Psoas muscle (tissue), 8 donors: Measurements from ENCODE around the gene CACYBP. TPM values are rescaled to one million over a fixed set of nuclear protein-coding genes. Genes with fewer than 3 reads are reported as not detected.
A peak's percentile ranks its signal among the peaks of the same experiment; 100 is the strongest.

Experiments used
- ATAC-seq, 4 donors: fragments of 200-7000 bp; cut with Tn5 transposase; one replicate each; pipeline ENCODE4 v1.9.1; 2020; ENCODE audit warnings: moderate library complexity in 3 of 4, mild to moderate bottlenecking in 2 of 4
- DNase-seq, 2 donors: peaks; one replicate each; pipeline ENCODE4 v3.0.0-alpha.2; 2020
- H3K27ac ChIP-seq: fragments of 200-600 bp; one replicate; pipeline ENCODE4 v1.8.0; 2022
- H3K27me3 ChIP-seq, 3 donors: fragments of 200-600 bp in 1 of 3; one replicate each; pipeline versions ENCODE4 v1.6.1 to v1.8.0; 2013 to 2022; ENCODE audit warnings: low read length in 2 of 3, mild to moderate bottlenecking in 2 of 3, moderate library complexity in 1 of 3; ENCODE audit not compliant: insufficient read depth in 3 of 3
- H3K36me3 ChIP-seq, 2 donors: fragments of 200-600 bp in 1 of 2; one replicate each; pipeline versions ENCODE4 v1.6.1 to v1.8.0; 2013 to 2022; ENCODE audit warnings: low read depth in 1 of 2, mild to moderate bottlenecking in 1 of 2, moderate library complexity in 1 of 2; ENCODE audit not compliant: insufficient read depth in 1 of 2
- H3K4me1 ChIP-seq: fragments of 200-600 bp; one replicate; pipeline ENCODE4 v1.8.0; 2022
- H3K4me3 ChIP-seq: fragments of 200-600 bp; one replicate; pipeline ENCODE4 v1.8.0; 2022; ENCODE audit warnings: mild to moderate bottlenecking
- H3K9me3 ChIP-seq: fragments of 200-600 bp; one replicate; pipeline ENCODE4 v1.8.0; 2022
- WGBS, 3 donors: extraction: QIAGEN DNeasy Blood & Tissue Kit; methylation state at CpG; one replicate each; pipeline versions ENCODE4 v1.1.6 to v1.1.7; 2013; 5-methylcytosine and 5-hydroxymethylcytosine counted together
- intact Hi-C, 2 donors: fragments of 100-400 bp; cut with DNase I; formaldehyde crosslinking; loops; one replicate each; pipeline versions ENCODE4 v1.11.0 to v1.14.2; 2022
- polyA plus RNA-seq, 3 donors: library from polyadenylated mRNA; stranded (reverse); fragments of 200-250 nt; gene quantifications; one replicate each; pipeline ENCODE4 v1.2.3, GENCODE V29; 2013
- total RNA-seq, 4 donors: library from RNA; stranded (reverse); fragmentation: NEBNext Ultra II Directional in 2 of 4; extraction: Animal tissue kit (Norgen Biotek cat#: 25700) in 2 of 4; gene quantifications; one replicate each; pipeline versions ENCODE4 v1.2.1 to v1.2.4, GENCODE V29; 2021 to 2023
- TF ChIP-seq, protein P1 (sequence below): fragments of 200-600 bp; IDR thresholded peaks from one replicate; pipeline ENCODE4 v1.8.0; 2022; ENCODE audit warnings: antibody characterized with exemption
- donor health status: healthy with polysubstance abuse.
- donor health status: DM: no; HTN: no; CAD: no; lungs with moderate emphysema.
- donor health status: Bipolar disorder and iron deficiency.
- donor health status: healthy.
- donor health status: DM: yes; HTN: yes; CAD: no.
- donor health status: DM: no; HTN: no; CAD: no.
- donor health status: DM: no; HTN: no; CAD: no.
- donor health status: DM: yes; HTN: yes; CAD: no.

The CACYBP gene
- total and polyA plus RNA-seq, 7 donors: 69.4 to 260 (median 94.3) TPM

DNA sequence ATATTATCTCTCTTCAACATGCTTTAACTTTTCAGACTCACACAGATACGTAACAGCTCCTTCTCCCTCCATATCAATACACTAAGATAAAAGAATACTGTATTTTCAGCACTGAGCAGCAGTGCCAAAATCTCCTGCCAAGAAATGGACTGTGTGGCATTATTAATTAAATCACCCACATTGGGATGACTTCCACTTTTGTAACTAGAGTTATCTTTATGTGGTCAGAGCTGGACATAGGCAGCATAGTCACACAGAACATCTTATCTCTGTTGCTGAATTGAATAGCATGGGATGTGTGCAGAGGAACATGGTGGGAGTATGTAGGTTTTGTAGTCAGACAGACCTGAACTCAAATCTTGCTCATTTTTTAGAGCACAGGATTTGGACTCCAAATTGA lies 41.4 kb upstream of the CACYBP start:
- Histone ChIP-seq H3K4me3 (no peak overlapping the region), H3K27me3 (no peaks in the 10 kb centered on the region), H3K9me3 (no peaks in the 10 kb centered on the region), H3K27ac (no peak overlapping the region), H3K36me3 (no peaks in the 10 kb centered on the region), H3K4me1 (peaks cover 1% of the 10 kb centered on the region)
- ATAC-seq (no peak), DNase-seq (no peak)
- TF ChIP-seq, protein P1, sequence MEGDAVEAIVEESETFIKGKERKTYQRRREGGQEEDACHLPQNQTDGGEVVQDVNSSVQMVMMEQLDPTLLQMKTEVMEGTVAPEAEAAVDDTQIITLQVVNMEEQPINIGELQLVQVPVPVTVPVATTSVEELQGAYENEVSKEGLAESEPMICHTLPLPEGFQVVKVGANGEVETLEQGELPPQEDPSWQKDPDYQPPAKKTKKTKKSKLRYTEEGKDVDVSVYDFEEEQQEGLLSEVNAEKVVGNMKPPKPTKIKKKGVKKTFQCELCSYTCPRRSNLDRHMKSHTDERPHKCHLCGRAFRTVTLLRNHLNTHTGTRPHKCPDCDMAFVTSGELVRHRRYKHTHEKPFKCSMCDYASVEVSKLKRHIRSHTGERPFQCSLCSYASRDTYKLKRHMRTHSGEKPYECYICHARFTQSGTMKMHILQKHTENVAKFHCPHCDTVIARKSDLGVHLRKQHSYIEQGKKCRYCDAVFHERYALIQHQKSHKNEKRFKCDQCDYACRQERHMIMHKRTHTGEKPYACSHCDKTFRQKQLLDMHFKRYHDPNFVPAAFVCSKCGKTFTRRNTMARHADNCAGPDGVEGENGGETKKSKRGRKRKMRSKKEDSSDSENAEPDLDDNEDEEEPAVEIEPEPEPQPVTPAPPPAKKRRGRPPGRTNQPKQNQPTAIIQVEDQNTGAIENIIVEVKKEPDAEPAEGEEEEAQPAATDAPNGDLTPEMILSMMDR: no peak
- intact Hi-C loops: no loop called here
- 83 to 87% (median 86%) methylated on average over 1 of the region's 1 CpG for WGBS, 3 donors

DNA sequence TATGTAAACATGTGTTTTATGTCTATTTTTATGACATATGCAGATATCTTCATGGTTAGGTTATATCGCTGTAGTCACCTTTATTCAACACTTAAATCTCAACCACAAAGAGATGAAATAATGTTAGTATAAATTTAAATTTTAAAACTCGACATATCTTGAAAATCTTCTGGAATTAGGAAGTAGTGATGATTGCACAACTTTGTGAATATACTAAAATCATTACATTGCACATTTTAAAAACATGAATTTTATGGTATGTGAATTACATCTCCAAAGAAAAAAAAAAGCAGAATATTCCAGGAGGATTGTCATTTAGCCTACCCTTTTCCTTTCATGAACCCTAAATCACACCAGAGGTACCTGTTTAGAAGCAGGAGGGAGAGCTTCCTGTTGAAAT lies 39.4 kb upstream of the CACYBP start:
- H3K4me1 ChIP-seq: peaks cover 18% of the 10 kb centered on the region
- 94 to 98% (median 98%) methylated on average over 2 of the region's 2 CpGs for WGBS, 3 donors
- H3K9me3 ChIP-seq: no peaks in the 10 kb centered on the region
- intact Hi-C loops: no loop called here
- H3K27ac ChIP-seq: no peak overlapping the region
- H3K4me3 ChIP-seq: no peak overlapping the region
- TF ChIP-seq, protein P1: no peak
- ATAC-seq (no peak), DNase-seq (no peak)
- H3K27me3 ChIP-seq: no peaks in the 10 kb centered on the region
- no peaks in the 10 kb centered on the region for H3K36me3 ChIP-seq

DNA sequence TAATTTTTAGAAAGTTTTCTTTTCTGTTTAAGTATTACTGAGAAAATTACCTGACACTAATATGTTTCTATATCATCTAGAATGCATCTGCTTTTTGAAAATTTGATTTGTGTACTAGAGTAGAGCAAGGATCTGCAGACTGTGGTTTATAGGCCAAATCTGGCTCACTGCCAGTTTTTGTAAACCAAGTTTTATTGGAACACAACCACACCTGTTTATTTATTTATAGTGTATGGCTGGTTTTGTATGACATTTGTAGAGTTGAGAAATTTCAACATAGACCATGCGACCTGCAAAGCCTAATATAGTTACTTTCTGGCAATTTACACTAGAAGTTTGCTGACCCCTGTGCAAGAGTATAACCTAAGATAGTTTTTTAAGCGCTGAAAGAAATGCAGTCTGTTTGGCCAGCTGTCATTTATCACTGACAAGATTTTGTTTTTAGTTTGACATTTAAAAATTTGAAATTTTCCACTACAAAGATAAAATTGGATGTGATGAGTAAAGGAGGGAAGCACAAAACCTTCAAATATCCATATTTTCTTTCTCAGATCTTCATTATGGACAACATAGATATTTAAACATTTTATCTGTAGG lies 36.1 kb upstream of the CACYBP start:
- ATAC-seq (peak in 2 of 4 donors; percentile 36), DNase-seq (no peak)
- intact Hi-C loops: no loop called here
- Histone ChIP-seq H3K27me3 (no peaks in the 10 kb centered on the region), H3K9me3 (no peaks in the 10 kb centered on the region), H3K27ac (peak overlapping the region; percentile 56), H3K4me3 (no peak overlapping the region), H3K36me3 (no peaks in the 10 kb centered on the region), H3K4me1 (peaks cover 25% of the 10 kb centered on the region)
- TF ChIP-seq, protein P1: no peak
- WGBS, 3 donors: 25 to 41% (median 30%) methylated on average over 2 of the region's 2 CpGs

DNA sequence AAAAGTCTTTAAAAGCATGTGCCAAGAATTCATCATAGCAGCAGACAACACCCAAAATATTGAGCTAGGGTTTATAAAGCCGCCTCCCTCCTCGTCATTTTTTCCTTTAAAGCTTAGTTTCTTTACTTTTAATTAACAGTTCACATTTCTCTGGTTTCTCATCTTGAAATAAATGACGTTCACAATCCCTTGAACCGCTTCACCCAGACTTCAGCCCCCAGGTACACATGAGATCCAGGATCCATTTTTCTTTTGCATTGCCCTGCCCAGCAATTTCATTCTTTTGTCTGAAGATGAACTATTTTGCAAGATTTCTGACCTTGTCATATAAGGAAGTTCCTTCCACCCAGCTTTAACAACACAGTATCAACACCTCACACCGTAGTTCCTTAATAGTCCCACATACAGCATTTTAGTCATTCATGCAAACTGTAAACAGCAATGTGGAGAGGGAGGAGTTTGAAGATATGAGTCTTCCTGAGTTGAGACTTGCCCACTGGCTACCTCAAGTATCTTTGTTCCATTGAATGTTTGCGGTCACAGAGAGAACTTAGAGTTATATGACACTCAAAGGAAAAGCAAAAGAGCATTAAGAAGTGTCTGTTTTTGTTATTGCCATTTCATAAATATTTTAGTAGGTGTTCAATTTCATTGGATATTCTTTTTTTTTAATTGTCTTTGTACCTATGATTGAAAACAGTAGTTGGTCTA lies 35.3 kb upstream of the CACYBP start:
- TF ChIP-seq, protein P1: no peak
- Histone ChIP-seq H3K27me3 (no peaks in the 10 kb centered on the region), H3K27ac (peak overlapping the region; percentile 56), H3K4me1 (peaks cover 25% of the 10 kb centered on the region), H3K36me3 (no peaks in the 10 kb centered on the region), H3K9me3 (no peaks in the 10 kb centered on the region), H3K4me3 (no peak overlapping the region)
- WGBS, 3 donors: 50 to 56% (median 50%) methylated on average over 6 of the region's 6 CpGs
- intact Hi-C loops: no loop called here
- ATAC-seq (peak in 2 of 4 donors; percentile 27 to 54), DNase-seq (no peak)
